Peyer's patch (tissue), 4 donors: ENCODE data around the gene DEFB121.

Experiments used
- CTCF ChIP-seq, 6 experiments: fragments of 450-650 bp in 4 of 6; fragments of 200-600 bp in 2 of 6; sonication (generic) in 1 of 6; IDR thresholded peaks; one replicate each; pipeline ENCODE4 v1.5.1; 2017 to 2019; ENCODE audit warnings: antibody characterized with exemption in 6 of 6, mild to moderate bottlenecking in 3 of 6, moderate library complexity in 1 of 6
- POLR2A ChIP-seq, 2 donors: fragments of 450-650 bp; IDR thresholded peaks; one replicate each; pipeline ENCODE4 v1.5.1; 2017; ENCODE audit warnings: antibody characterized with exemption in 2 of 2, mild to moderate bottlenecking in 2 of 2, moderate library complexity in 2 of 2

- TF ChIP-seq POLR2A (IDR thresholded peaks at IDR 0.05), result no peak
- no peak for TF ChIP-seq CTCF (IDR thresholded peaks at IDR 0.05)
Observed at GRCh38 chr20:31374346-31374745, 31.7 kb downstream of the DEFB121 start.
